GM19372 (cell line): ENCODE data around the gene MRS2.
"Not testable (repeated sequence)": the region's sequence is repeated elsewhere in the genome, so short reads cannot be mapped to it uniquely, and the experiment has no call there.

Source experiments
- ATAC-seq: cut with Tn5 transposase; IDR thresholded peaks from one replicate; pipeline ENCODE4 v1.9.1; 2021; ENCODE audit warnings: mild to moderate bottlenecking, low read depth, moderate library complexity; ENCODE audit not compliant: unreplicated experiment

Gene MRS2, protein sequence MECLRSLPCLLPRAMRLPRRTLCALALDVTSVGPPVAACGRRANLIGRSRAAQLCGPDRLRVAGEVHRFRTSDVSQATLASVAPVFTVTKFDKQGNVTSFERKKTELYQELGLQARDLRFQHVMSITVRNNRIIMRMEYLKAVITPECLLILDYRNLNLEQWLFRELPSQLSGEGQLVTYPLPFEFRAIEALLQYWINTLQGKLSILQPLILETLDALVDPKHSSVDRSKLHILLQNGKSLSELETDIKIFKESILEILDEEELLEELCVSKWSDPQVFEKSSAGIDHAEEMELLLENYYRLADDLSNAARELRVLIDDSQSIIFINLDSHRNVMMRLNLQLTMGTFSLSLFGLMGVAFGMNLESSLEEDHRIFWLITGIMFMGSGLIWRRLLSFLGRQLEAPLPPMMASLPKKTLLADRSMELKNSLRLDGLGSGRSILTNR

DNA sequence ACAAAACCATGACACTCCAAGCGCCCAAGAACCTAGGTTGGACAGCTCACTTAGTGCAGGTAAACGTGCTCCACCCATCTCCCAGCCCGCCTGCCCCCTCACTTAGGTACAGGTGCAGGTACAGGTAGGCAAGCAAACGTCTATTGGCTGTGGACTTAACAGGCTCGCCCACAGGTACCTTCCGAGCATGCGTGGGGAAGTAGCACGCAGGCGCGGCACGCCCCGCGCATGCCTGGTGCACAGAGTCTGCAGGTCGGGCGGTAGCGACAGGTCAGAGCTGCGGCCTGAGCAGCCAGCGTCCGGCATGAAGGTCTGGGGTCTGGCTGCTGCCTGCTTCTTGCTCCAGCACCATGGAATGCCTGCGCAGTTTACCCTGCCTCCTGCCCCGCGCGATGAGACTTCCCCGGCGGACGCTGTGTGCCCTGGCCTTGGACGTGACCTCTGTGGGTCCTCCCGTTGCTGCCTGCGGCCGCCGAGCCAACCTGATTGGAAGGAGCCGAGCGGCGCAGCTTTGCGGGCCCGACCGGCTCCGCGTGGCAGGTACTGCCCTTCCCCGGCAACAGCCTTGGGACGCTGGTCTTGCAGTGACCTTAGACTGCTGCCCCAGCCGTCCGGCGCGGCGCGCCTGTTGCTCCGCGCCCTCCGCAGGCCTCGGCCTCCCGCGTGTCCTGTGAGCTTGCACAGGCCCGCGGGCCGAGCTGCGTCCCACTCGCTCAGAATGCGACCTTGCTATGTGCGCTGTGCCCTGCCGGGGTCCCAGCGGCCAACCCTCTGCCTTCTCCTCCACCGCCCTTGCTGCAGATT lies at the start of gene MRS2:
MRS2 (plus strand) TSS at position 240 of the 804 bp plus-strand sequence; CDS start at position 351, 111 bp downstream.
- peak; percentile 95 for ATAC-seq

DNA sequence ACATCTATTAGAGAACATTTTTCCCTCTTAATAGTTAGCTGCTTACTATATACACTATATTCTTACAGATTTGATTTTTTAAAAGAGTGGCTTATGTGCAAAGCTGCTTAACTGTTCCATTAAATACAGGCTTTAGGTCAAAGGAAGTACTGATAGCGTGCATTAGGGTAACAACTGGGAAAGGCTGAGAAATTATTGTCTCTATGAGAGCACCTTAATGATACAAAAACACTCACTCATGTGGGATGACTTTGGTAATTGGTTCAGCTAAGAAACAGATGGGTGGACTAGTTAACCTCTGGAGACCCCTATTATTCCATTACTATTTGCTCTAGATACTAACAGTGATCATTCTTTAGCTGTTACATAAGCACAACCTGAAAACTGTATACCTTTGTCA lies 48.9 kb upstream of the MRS2 start:
- no peak for ATAC-seq

- no peak for ATAC-seq
Observed at GRCh38 chr6:24355393-24355792, 47.3 kb upstream of the MRS2 start.

- ATAC-seq: no peak
Observed at GRCh38 chr6:24356310-24356973, 46.3 kb upstream of the MRS2 start.

- ATAC-seq: no peak
Observed at GRCh38 chr6:24357336-24358218, 45.2 kb upstream of the MRS2 start, which contains the start of gene DCDC2. Gene DCDC2, minus strand, starts transcription at chr6:24358059. Its CDS starts 309 bp downstream, at chr6:24357750.

GRCh38 chr6:24358219-24358821 lies 44.4 kb upstream of the MRS2 start:
- ATAC-seq: no peak

- peak; percentile 70 for ATAC-seq
Observed at GRCh38 chr6:24359640-24360454, 42.9 kb upstream of the MRS2 start.

GRCh38 chr6:24362363-24362762 lies 40.4 kb upstream of the MRS2 start:
- not testable (repeated sequence) for ATAC-seq

DNA sequence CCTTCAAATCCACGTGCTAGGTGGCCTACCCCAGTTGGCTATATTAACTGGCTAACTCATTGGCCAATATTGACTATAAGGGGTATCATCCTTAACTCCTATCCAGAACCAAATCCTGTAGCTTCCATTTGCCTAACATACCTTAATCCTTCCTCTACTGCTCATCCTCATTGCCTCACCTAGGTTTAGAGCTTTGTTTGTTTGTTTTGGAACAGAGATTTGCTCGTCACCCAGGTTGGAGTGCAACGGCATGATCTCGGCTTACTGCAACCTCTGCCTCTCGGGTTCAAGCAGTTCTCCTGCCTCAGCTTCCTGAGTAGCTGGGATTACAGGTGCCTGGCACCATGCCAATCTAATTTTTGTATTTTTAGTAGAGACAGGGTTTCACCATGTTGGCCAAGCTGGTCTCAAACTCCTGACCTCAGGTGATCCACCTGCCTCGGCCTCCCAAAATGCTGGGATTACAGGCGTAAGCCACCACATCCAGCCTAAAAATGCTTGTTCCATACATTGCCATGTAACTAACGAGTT lies 37.6 kb upstream of the MRS2 start:
- ATAC-seq: not testable (repeated sequence)

DNA sequence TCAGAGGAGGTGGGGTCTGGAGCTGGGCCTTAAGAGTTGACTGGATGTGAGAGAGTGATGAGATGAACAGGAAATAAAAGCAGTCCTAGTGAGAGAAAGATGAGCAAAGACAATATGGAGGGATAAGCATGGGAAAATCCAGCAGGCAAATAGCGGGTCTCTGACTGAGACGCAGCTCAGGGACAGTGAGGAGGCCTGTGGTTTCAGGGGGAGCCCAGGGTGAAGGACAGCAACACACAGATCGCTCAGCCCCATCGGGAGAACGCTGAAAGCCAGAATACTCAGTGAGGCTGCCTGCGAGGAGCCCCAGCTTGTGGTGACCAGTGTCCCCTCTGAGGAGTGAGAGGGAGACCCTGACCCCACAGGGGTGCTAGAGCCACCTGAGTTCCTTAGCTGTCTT lies 28.1 kb upstream of the MRS2 start:
- no peak for ATAC-seq

DNA sequence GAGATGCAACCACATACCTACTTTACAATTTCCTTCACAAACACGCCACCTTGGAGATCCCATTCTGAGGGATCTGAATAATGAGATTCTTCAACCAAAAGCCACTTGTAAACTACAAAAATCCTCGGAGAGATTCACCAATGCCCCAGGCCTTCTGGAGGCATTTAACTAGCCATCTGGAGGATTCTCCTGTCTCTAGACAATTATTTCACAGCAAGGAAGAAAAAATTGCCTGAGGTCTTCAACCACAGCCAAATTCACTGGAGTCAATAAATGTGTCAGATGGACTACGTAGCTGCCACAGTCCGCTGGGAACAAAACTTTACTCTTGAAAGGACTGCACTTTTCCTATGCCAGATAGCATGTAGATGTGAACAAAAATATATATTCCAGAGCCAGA lies 25.9 kb upstream of the MRS2 start:
- no peak for ATAC-seq

DNA sequence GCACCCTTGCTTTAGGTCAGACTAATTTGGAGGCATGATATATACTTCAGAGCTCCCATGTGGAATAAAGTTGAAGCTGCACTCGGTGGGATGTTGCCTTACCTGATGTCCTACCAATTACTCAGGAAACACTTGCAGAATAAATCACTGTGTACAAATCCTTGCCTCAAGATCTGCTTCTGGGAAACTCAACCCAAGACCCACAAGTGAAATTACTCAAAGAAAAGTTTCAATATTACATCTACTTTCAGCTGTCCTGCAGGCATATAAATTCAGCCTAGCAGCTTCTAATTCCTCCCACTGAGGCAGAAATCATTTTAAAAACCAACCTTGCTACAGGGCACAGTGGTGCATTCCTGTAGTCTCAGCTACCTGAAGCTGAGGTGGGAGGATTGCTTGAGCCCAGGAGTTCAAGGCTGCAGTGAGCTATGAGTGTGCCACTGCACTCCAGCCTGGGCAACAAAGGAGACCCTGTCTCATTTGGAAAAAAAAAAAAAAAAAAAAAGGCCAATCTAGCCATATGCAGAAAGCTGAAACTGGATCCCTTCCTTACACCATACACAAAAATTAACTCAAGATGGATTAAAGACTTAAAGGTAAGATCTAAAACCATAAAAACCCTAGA lies 24.2 kb upstream of the MRS2 start:
- ATAC-seq: no peak

GRCh38 chr6:24381476-24382219 lies 21.1 kb upstream of the MRS2 start:
- ATAC-seq: no peak

DNA sequence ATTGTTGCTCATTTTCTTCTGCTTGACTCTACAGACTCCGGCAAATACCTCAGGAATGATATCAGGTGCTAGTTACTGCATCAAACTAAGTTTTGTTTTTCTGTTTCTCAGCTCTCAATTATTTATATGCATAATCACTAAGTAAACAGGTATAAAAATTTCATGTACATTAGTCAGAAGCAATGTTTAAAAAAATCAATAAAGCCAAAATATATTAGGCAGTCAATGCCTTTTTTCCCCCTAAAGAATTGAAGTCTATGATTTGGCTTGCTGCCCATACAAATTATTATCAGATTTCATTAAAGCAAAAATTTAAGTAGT lies 20.6 kb upstream of the MRS2 start:
- no peak for ATAC-seq

DNA sequence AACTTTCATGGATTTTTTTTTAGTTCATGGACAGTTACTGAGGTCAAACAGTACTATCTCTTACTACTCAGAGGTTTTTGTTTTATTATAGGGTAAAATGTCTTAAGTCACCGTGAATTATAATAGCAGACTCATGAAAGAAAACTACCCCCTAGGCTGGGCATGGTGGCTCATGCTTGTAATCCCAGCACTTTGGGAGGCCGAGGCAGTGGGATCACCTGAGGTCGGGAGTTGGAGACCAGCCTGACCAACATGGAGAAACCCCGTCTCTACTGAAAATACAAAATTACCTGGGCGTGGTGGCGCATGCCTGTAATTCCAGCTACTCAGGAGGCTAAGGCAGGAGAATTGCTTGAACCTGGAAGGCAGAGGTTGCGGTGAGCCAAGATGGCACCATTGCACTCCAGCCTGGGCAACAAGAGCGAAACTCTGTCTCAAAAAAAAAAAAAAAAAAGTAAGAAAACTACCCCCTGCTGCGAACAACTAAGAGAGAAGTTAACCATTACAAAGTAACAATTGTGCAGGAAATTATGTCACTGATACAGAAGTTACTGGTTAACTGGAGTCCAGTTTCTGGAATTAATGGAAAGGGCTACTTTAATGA lies 19.7 kb upstream of the MRS2 start:
- not testable (repeated sequence) for ATAC-seq

GRCh38 chr6:24384369-24385130 lies 18.2 kb upstream of the MRS2 start:
- not testable (repeated sequence) for ATAC-seq
